HS-27A (cell line): ENCODE measurements around the gene AKT2.

Experiments
- DNase-seq: peaks from one replicate; pipeline ENCODE4 v3.0.0-alpha.2; 2012; ENCODE audit warnings: low read depth, missing footprints

AKT2 gene

GRCh38 chr19:40252395-40252794, 32.8 kb downstream of the AKT2 start:
- no peak for DNase-seq

GRCh38 chr19:40251991-40252390, 33.2 kb downstream of the AKT2 start:
- DNase-seq: no peak

GRCh38 chr19:40251244-40251643, 33.9 kb downstream of the AKT2 start:
- no peak for DNase-seq

DNA sequence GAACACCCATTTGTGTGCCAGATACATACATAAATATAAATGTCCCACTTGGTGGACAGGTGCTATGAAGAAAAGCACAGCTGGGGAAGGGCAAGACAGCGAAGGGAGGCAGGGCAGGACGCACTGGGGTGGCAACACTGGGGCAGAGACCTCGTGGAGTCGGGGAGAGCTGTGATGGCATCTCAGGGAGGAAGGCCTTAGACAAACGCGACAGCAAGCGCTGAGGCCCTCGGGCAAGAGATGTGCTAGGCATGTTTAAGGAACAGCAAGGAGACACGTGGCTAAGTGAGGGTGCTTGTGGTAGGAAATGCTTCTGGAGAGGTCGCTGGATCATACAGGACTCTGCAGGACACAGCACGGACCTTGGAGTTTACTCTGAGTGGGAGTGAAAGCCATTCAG, 35.4 kb downstream of the AKT2 start:
- no peak for DNase-seq

GRCh38 chr19:40249201-40249600, 35.9 kb downstream of the AKT2 start:
- no peak for DNase-seq

GRCh38 chr19:40247735-40248262, 37.3 kb downstream of the AKT2 start:
- DNase-seq: no peak

DNA sequence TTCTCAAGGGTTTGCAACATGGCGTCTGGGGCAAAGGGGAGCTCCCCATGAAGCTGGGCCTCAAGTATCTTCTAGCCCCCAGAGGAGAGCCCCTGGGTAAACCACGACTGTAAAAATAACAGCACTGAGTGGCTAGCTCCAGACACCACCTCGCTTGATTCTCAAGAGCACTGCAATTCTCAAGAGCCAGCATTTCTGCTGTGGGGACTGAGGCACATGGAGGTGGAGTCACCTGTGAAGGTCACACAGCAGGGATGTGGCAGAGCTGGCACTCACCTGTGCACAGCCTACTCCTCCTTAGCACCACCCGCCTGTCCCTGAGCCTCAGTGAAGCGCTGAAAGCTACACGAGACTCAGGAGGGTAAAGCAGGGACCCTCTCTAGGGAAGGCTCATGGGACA, 38.0 kb downstream of the AKT2 start:
- no peak for DNase-seq

DNA sequence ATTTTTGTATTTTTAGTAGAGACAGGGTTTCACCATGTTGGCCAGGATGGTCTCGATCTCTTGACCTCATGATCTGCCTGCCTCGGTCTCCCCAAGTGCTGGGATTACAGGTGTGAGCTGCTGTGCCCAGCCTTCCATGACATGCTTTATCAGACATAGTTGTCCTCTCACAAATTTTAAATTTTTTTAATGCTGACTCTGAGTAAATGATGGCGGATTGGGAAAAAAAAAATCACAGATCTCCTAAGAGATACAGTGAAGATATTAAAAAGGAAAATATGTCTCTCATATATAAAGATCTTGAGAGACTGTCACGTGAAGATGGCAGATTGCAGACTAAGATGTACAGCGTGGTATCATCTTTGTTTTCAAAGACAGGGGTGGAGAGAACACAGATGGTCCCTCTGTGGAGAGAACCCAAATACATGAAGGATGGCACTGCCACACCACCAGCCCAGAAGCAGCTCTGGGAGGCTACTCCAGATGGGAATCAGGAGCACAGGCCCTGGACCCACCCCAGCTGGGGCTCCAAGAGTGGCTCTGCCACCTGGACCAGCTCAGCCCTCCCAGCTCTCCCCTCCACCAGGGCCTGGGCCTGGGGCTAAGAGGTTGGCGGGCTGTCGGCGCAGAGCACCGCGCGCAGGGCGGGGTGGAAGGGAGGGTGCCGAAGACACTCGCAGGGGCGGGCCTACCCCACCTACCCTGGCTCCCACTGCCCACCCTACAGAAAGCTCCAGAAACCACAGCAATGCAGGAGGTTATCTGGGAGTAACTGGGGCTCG, 38.7 kb downstream of the AKT2 start:
- no peak for DNase-seq

DNA sequence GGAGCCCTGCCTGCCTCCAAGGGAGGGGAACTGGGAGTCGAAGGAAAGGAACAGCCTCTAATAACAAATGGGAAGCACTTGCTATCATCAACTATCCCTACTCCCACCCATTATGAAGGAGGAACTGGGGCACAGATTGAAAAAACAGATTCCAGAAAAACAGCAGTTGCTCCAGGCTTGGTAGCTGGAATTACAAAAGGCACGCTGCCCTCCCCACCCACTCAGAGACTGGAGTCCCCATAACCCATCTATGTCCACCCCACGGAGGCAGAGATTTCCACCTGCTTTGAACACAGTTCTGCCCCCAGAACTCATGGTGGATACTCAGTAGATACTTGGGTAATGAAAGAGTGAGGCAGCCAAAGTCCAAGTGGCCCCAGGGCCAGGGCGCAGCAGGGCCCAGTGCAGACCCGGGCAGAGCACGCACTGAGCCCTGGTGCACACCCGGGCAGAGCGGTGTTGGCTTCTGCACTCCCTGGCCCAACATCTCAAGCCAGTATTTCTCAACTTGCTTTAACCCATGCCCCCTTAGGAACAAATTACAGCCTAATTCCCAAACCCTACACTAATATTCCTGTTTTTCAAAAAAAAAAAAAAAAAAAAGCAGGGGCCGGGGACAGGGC, 39.5 kb downstream of the AKT2 start:
- no peak for DNase-seq

DNA sequence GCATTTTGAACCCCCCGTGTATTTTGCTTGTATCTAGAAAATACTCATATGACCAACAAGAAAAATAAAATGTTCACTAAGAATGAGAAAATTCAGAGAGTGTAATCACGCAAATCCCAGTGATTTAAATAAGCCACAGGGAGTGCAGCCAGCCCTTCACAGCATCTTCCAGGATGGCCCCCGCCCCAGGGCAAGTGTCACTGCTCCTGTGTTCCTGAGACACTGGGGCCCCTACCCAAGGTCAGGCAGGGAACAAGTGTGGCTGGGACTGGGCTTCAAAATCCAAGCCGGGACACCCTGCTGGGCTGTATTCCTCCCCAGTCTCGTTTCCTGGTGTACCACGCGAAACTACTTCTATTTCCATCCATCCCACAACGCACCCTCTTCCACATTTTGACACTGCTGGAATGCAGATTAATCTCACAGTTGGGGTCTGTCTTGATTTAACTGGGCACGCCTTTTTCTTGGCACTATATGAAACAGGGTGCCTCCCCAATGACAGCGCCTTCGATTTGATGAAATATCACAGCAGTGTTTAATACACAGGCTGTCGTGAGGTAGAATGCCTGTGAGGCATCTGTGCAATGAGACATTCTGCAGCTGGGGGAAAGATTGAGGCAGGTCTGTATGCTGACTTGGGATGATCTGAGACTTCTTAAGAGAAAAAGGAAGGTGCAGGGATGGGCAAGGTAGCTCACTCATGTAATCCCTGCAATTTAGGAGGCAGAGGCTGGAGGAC, 40.4 kb downstream of the AKT2 start:
- no peak for DNase-seq

DNA sequence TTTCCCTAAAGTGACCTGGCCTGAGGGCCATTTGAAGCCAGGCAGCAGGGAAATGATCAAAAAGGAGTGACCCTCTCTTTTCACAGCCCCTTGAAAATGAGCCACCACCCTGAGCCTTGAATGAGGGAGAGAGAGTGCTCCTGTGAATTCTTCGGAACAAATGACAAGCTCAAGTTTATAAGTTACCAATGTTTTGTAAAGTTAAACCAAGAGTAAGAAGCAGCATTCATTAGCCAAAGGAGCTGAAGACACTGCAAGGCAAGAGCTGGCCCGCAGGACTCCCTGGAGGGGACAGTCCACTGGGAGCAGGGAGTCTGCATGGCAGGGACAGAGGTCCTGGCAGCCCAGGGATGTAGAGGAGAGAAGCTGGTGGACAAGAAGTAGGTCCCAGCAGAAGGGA, 42.0 kb downstream of the AKT2 start:
- DNase-seq: no peak

DNA sequence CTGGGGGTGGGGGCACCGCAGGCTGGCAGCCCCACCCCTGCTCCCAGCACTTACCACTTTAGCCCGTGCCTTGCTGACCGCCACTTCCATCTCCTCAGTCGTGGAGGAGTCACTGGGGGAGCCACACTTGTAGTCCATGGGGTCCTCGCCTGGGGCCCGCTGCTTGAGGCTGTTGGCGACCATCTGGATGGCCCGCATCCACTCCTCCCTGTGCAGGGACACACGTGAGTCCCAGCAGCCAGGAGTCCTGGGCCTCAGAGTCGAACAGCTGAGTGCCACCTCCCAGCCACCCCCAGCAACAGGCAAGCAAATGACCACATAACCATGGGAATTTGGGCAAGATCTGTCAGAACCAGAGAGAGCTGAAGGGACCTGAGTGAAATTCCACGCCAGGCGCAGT, 42.7 kb downstream of the AKT2 start:
- no peak for DNase-seq

DNA sequence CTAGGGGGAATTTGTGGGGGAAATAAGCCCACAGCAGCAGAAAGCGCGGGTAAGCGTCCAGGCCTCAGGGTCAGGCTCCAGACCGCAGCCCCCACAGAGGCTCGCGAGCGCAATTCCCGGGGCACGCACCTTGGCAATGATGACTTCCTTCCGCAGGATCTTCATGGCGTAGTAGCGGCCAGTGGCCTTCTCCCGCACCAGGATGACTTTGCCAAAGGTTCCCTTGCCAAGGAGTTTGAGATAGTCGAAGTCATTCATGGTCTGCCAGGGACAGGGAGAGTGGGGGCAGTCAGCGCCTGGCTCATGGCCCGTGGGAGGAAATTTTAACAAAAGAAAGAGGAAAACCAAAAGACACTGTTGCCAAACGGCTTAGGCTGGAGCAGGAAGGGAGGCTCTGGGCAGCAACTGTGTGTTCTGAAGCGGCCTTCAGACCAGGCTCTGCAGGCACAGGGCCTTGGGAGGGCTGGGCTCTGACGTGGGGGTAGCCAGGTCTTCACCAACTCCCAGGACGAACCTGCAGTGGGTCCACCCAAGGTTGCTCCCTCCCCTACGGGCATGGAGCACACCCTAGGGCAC, 43.2 kb downstream of the AKT2 start:
- no peak for DNase-seq

GRCh38 chr19:40241125-40241808, 43.9 kb downstream of the AKT2 start:
- DNase-seq: no peak

DNA sequence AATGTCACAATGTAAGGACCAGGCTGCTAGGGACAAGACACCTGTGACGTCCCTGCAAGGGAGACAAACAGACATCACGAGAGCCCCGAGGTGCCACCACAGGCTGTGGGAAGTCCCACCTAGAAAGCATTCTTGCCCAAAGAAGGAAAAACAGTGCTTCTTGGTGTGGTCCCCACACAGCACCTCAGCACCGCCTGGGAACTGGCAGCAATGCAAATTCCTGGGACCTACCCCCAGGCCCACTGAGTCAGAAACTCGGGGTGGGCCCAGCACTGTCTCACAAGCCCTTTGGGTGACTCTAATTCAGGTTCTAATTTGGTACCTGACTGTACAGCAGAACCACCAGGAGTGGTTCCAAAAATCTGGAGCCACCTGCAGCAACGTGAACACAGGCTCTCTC, 44.8 kb downstream of the AKT2 start:
- DNase-seq: no peak

GRCh38 chr19:40239415-40240226, 45.5 kb downstream of the AKT2 start:
- no peak for DNase-seq

DNA sequence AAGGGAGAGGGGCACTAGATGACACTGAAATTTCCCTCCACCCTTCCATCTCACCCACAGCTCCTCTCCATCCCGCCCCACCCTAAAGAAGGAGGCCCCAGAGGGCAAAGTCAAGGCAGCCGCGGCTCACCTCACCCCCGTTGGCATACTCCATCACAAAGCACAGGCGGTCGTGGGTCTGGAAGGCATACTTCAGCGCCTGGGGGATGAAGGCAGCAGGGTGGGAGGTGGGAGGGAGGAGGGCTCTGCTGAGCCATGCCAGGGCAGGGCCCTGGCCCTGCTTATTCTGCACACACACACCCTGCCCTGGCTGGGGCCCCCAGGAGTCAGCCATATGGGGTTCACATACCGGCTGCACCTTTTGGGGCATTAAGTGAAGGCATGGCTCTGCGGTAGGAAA, 46.4 kb downstream of the AKT2 start:
- no peak for DNase-seq

DNA sequence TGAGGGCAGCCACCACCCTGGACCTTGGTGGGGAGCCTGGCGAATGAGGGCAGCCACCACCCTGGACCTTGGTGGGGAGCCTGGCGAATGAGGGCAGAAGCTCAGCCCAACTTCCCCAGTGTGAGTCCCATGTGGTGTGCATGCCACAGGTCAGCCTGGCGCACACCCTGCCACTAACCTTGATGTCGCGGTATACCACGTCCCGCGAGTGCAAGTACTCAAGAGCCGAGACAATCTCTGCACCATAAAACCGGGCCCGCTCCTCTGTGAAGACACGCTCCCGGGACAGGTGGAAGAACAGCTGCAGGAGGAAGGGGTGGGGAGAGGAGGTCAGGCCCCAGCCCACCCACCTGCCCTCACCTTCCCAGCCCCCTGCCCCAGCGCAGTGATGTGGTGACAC, 47.4 kb downstream of the AKT2 start:
- DNase-seq: no peak

- no peak for DNase-seq
Measured at GRCh38 chr19:40236366-40236765, 48.8 kb downstream of the AKT2 start.

DNA sequence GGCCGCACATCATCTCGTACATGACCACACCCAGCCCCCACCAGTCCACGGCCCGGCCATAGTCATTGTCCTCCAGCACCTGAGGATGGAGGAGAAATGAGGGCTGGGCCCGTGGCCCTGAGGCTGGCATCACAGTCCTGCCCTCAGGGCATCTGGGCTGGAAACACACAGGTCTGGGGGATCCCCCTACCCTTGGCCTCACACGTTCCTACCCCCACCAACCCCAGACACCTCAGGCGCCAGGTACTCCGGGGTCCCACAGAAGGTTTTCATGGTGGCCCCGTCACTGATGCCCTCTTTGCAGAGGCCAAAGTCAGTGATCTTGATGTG, 49.2 kb downstream of the AKT2 start:
- no peak for DNase-seq
